ENCODE data around the gene SND1.
"Not testable (repeated sequence)": the region's sequence is repeated elsewhere in the genome, so short reads cannot be mapped to it uniquely, and the experiment has no call there.

SND1 gene

DNA sequence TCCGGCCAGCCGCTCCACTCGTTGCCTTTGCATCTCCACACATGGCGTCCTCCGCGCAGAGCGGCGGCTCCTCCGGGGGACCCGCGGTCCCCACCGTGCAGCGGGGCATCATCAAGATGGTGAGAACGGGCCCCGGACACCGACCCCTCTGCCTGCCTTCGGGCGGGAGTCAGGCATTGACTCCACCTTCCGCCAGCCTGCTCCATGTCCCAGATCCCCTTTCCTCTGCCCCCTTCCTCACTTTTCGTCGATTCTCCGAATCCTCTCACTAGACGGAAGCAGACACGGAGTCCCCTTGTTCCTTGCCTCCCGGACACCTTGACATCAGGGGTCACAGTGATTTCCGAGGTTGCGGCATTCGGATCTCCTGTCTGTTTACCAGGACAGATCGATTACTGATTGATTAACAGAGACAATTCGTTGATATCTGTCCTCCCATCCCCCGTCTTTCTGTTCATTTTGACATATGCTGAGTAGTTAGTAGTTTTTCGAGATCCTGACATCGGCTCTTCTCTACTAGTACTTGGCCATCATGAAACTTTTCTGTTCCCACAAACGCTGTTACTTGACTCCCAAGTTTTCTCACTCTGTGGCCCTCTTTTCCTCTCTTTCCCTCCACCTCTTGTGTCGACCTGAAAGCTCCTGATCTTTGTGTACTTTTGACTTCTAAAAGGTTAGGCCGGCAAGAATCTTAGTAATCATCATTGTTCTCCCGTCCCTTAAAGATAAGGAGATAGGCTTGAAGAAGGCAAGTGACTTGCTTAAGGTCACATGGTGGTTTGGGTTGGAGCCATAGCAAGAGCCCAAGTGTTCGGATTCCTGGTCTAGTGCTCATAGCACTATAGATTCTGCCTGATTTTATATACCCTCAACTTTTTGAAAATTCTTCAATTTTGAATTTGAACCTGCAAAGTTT is 597 bp downstream of the SND1 start:
- no peak for DNase-seq (ENCODE audit: low spot score)
- FAIRE-seq: no peak

DNA sequence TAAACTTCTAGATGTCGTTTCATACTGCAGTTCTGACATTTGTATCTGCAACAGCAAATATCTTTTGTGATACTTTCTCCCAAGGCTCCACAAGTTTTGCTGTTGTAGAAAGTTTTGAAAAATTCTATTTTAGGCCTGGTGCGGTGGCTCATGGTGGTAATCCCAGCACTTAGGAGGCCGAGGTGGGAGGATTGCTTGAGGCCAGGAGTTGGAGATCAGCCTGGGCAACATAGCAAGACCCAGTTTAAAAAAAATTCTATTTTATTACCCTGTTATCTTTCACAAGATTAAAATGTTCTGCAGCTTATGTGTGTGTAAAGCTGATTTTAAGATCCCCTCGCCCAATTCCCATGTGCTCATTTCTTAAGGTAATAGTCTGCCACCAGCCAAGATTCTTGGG is 1.4 kb downstream of the SND1 start:
- no peak for FAIRE-seq
- no peak for DNase-seq (ENCODE audit: low spot score)

DNA sequence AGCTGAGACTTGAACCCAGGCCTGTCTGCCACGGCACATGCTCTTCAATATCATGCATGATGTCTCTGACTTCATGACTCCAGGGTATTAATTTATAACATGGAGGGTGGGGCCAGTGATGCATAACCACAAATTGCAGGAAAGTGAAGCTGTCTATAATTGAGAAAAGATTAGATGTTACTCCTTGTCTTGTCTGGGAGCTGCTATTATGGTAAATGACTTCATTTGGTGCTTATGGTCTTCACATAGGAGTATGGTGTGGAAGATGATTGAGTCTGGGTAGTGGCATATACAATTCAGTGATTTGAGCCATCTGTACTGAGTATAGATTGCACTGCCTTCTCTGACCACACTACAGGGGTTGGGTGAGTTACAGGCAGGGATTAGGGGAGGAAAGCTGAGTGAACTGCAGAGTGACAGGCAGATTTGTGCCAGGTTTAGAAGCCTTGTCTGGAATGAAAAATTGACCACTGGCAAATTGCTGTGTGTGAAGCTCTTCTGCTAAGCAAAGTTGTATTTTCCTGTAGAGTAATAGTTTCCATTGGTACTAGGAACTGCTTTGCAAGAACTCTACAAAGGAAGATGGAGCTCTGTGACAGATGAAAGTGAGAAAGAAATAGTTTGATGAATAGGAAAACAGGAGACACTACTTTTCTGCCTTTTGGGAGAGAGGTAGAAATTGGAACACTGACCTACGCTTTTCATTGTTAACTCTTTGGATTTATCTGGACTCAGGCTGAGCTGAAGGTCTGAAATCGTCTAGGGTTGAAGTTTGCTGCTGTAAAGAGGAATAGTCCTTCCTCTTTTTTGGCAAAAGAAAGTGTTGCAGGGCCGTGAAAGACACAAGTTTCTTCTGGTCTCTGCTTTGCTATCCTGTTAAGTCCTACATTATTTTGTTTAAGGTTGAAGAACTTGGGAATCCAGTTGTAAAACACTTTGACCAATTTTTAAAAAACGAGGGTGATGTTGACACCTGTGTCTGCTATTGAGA is 2.7 kb downstream of the SND1 start:
- DNase-seq (ENCODE audit: low spot score): no peak
- FAIRE-seq: no peak

- DNase-seq (ENCODE audit: low spot score) (no peak), FAIRE-seq (no peak)
These were observed 3.7 kb downstream of the SND1 start for GRCh38 chr7:127655720-127656119.

DNA sequence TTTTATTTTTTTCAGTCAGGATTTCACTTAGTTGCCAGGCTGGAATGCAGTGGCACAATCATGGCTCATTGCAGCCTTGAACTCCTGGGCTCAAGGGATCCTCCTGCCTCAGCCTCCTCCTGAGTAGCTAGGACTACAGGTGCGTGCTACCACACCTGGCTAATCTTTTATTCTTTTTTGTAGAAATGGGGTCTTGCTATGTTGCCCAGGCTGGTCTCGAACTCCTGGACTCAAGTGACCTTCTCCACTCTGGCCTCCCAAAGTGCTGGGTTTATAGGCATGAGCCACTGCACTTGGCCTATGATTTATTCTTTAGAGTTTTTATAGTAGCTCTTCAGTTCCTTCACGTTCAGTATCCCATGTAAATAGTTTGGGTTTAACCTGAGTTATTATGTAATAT is 5.5 kb downstream of the SND1 start:
- no peak for DNase-seq (ENCODE audit: low spot score)
- FAIRE-seq: no peak

DNA sequence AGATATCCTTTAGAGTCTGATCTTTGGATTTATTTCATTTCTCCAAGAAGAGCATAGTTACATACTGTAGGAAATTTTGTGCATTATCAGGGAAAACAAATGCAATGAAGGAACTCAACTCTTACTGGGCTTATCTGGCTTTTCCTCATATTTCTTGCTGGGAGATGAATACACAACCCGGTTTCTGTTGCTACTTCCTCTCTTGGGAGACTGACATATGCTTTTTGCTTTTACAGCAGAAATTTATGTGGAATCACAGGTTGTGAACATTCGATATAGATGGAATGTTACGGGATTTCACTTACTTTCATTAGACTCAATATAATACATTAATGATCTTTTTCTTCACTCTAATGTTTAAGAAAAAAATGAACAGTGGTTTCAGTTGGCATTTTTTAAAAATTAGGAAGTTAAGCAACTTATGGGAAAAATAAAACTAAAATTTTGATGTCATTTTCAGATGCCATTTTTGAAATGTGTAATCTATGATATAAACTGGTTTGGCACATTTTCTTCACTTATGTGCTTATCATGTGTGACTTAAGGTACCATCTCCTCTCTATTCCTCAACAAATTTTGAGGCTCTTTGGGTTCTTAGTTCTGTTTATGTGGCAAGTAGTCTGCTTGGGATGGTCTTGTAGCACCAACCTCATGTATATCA is 7.1 kb downstream of the SND1 start:
- DNase-seq (ENCODE audit: low spot score) (no peak), FAIRE-seq (no peak)

GRCh38 chr7:127665922-127666321 is 13.9 kb downstream of the SND1 start:
- DNase-seq (ENCODE audit: low spot score) (no peak), FAIRE-seq (no peak)

- FAIRE-seq (no peak), DNase-seq (ENCODE audit: low spot score) (no peak)
These were observed 14.6 kb downstream of the SND1 start for GRCh38 chr7:127666602-127667001.

DNA sequence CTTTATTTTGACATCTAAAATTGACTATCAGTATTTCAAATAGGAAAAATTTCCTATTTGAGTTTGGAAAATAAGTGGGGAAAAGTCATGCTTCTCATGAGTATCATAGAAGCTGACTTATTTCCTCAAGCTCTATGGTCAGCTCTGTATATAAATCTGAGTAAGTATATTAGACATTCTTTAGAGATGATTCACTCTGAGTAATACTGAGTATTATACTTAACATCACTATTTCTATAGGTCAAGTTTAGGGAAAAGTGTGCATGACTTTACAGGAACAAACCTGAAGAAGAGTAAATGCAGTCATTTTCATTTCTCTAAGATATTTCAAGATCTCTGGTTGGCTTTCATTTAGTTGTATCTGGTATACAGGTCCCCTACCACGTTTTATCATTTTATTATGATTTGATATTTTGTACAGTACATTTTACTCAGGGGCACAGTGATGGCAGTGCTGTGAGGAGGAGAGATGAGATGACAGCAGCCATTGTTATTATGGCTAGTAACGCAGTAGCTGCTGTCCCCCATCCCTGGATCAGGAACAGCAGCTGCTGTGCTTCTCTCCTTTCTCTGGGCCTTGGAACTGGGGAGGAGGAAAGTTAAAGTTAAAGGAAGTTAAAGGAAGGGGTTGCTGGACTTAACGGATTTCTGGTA is 15.2 kb downstream of the SND1 start:
- DNase-seq (ENCODE audit: low spot score): no peak

GRCh38 chr7:127667759-127668530 is 16.0 kb downstream of the SND1 start:
- FAIRE-seq (no peak), DNase-seq (ENCODE audit: low spot score) (no peak)

More for the DNA sequence above, 15.2 kb downstream of the SND1 start:
- no peak for FAIRE-seq

GRCh38 chr7:127671341-127671740 is 19.3 kb downstream of the SND1 start:
- no peak for FAIRE-seq
- DNase-seq (ENCODE audit: low spot score): no peak

- no peak for DNase-seq (ENCODE audit: low spot score)
- FAIRE-seq: no peak
These were observed 21.9 kb downstream of the SND1 start for GRCh38 chr7:127673902-127674301.

DNA sequence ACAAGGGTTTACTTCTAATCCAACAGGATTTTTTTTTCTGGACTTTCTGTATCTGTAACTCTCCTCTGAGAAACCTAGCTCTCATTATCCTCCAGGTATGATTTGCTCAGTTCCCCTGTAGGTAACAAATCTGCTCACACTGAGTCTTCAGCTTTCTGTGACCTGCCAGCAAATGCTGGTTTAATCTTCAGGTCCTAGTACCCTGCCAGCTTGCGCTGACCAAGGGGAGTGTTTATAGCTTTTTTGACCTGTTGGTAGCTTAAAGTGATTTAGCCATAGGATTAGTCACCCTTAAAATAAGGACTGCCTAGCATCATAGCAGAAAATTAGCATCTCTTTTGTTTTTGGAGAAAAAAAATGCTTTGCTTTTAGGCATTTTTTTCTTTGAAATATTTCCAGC is 22.4 kb downstream of the SND1 start:
- FAIRE-seq: no peak
- no peak for DNase-seq (ENCODE audit: low spot score)

GRCh38 chr7:127674923-127675322 is 22.9 kb downstream of the SND1 start:
- DNase-seq (ENCODE audit: low spot score); FAIRE-seq: not testable (repeated sequence)

GRCh38 chr7:127675721-127676120 is 23.7 kb downstream of the SND1 start:
- FAIRE-seq (no peak), DNase-seq (ENCODE audit: low spot score) (no peak)

- FAIRE-seq (no peak), DNase-seq (ENCODE audit: low spot score) (no peak)
These were observed 25.6 kb downstream of the SND1 start for GRCh38 chr7:127677433-127678230.

- no peak for DNase-seq (ENCODE audit: low spot score)
- no peak for FAIRE-seq
These were observed 26.3 kb downstream of the SND1 start for GRCh38 chr7:127678337-127678736.

- FAIRE-seq (no peak), DNase-seq (ENCODE audit: low spot score) (no peak)
These were observed 27.0 kb downstream of the SND1 start for GRCh38 chr7:127678947-127679346.

- no peak for FAIRE-seq
These were observed 29.0 kb downstream of the SND1 start for GRCh38 chr7:127680983-127681382.

More at GRCh38 chr7:127680983-127681382, 29.0 kb downstream of the SND1 start:
- DNase-seq (ENCODE audit: low spot score): no peak

All from urothelium cell line (cell line).